Measurements from ENCODE around the gene BCL2L15.

DNA sequence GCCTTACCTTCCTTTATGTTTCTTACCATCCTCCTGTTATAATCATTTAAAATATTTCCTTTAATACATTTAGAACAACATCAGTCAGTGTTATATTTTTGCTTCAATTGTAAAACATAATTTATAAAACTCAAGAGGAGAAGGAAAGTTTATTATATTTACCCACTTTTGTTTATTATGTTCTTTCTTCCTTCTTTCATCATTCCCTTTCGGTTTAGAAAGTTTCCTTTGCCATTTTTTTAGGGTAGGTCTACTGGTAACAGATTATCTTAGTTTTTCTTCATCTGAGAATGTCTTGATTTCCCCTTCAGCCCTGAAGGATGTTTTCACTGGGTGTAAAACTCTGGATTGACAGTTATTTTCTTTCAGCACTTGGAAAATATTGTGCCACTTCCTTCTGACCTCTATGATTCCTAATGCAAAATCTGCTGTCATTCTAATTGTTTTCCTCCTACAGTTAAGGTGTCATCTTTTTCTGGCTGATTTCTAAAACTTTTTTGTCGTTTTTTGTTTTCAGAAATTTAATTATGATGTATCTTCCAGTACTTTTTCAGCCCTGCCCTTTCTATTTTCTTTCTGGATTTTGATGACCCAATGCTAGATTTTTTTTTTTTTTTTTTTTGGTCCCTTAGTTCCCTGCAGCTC, 40.9 kb downstream of the BCL2L15 start:
- TF ChIP-seq GATA2 (IDR thresholded peaks at IDR 0.05; ENCODE audit: insufficient read depth, insufficient read length, low read depth, low read length): no peak
- TF ChIP-seq, protein P1, sequence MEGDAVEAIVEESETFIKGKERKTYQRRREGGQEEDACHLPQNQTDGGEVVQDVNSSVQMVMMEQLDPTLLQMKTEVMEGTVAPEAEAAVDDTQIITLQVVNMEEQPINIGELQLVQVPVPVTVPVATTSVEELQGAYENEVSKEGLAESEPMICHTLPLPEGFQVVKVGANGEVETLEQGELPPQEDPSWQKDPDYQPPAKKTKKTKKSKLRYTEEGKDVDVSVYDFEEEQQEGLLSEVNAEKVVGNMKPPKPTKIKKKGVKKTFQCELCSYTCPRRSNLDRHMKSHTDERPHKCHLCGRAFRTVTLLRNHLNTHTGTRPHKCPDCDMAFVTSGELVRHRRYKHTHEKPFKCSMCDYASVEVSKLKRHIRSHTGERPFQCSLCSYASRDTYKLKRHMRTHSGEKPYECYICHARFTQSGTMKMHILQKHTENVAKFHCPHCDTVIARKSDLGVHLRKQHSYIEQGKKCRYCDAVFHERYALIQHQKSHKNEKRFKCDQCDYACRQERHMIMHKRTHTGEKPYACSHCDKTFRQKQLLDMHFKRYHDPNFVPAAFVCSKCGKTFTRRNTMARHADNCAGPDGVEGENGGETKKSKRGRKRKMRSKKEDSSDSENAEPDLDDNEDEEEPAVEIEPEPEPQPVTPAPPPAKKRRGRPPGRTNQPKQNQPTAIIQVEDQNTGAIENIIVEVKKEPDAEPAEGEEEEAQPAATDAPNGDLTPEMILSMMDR (IDR thresholded peaks at IDR 0.05; ENCODE audit: extremely low read depth in 1 of 2, insufficient read depth in 1 of 2, low read depth in 1 of 2, low read length in 2 of 2): no peak
- TF ChIP-seq POLR2A (IDR thresholded peaks at IDR 0.05; ENCODE audit: low read depth, low read length): no peak
- no peak for TF ChIP-seq EZH2 (IDR thresholded peaks at IDR 0.05; ENCODE audit: borderline replicate concordance, low read depth, low read length, severe bottlenecking)
- TF ChIP-seq, protein P2, sequence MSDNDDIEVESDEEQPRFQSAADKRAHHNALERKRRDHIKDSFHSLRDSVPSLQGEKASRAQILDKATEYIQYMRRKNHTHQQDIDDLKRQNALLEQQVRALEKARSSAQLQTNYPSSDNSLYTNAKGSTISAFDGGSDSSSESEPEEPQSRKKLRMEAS (IDR thresholded peaks at IDR 0.05; ENCODE audit: insufficient read depth, insufficient read length): no peak

All from endothelial cell of umbilical vein (primary cell).